Lung (tissue), 12 donors: ENCODE data around the gene DMXL2. TPM values are rescaled to one million over a fixed set of nuclear protein-coding genes. Genes with fewer than 3 reads are reported as not detected.
"Not testable (repeated sequence)": the region's sequence is repeated elsewhere in the genome, so short reads cannot be mapped to it uniquely, and the experiment has no call there.

Source experiments
- ATAC-seq: fragments of 200-7000 bp; cut with Tn5 transposase; one replicate; pipeline ENCODE4 v1.9.1; 2020; ENCODE audit warnings: moderate number of reproducible peaks; ENCODE audit not compliant: insufficient read depth, low FRiP score
- DNase-seq, 3 donors: peaks; one replicate each; pipeline ENCODE4 v3.0.0-alpha.2; 2013 to 2017
- H3K27ac ChIP-seq, 2 donors: one replicate each; pipeline ENCODE4 v1.5.1; 2013; ENCODE audit warnings: mild to moderate bottlenecking in 2 of 2, moderate library complexity in 2 of 2, control low read depth in 1 of 2, inconsistent platforms in 1 of 2, low read depth in 1 of 2, low read length in 1 of 2
- H3K27me3 ChIP-seq, 3 donors: one replicate each; pipeline ENCODE4 v1.5.1; 2013; ENCODE audit warnings: low read length in 2 of 3; ENCODE audit not compliant: control insufficient read depth in 3 of 3, insufficient read depth in 3 of 3
- H3K36me3 ChIP-seq, 4 donors: one replicate each; pipeline ENCODE4 v1.5.1; 2013; ENCODE audit warnings: low read length in 4 of 4, mild to moderate bottlenecking in 1 of 4, moderate library complexity in 1 of 4; ENCODE audit not compliant: control insufficient read depth in 4 of 4, insufficient read depth in 4 of 4
- H3K4me1 ChIP-seq, 5 donors: one replicate each; pipeline ENCODE4 v1.5.1; 2013; ENCODE audit warnings: low read length in 5 of 5, mild to moderate bottlenecking in 2 of 5, moderate library complexity in 1 of 5; ENCODE audit not compliant: control insufficient read depth in 5 of 5, insufficient read depth in 5 of 5
- H3K4me3 ChIP-seq: one replicate; pipeline ENCODE4 v1.5.1; 2013; ENCODE audit warnings: mild to moderate bottlenecking, control low read depth, moderate library complexity
- H3K9ac ChIP-seq, 2 donors: one replicate each; pipeline ENCODE4 v1.5.1; 2013; ENCODE audit warnings: low read length in 2 of 2, control low read depth in 1 of 2; ENCODE audit not compliant: insufficient read depth in 1 of 2
- H3K9me3 ChIP-seq, 4 donors: one replicate each; pipeline ENCODE4 v1.5.1; 2013; ENCODE audit warnings: low read length in 3 of 4, mild to moderate bottlenecking in 1 of 4, moderate library complexity in 1 of 4; ENCODE audit not compliant: control insufficient read depth in 4 of 4, insufficient read depth in 3 of 4
- WGBS, 2 donors: extraction: QIAGEN DNeasy Blood & Tissue Kit; methylation state at CpG; one replicate each; pipeline ENCODE4 v1.1.7; 2013; 5-methylcytosine and 5-hydroxymethylcytosine counted together
- polyA plus RNA-seq, 2 donors: library from polyadenylated mRNA; stranded (reverse); fragments of 200-250 nt; gene quantifications; one replicate each; pipeline ENCODE4 v1.2.1, GENCODE V29; 2013
- total RNA-seq, 2 donors: library from RNA; depleted of rRNA in 1 of 2; stranded (reverse); fragments of >200 nt in 1 of 2; gene quantifications; one replicate each; pipeline ENCODE4 v1.2.1, GENCODE V29; 2014 to 2021
- TF ChIP-seq, protein P1 (sequence below): IDR thresholded peaks from 2 replicates; pipeline ENCODE4 v1.5.1; 2012; ENCODE audit warnings: mild to moderate bottlenecking; ENCODE audit errors: control extremely low read depth, extremely low read depth
- donor health status: control.
- donor health status: control.
- donor health status: Bipolar disorder and iron deficiency.
- donor health status: healthy.
- donor health status: DM: yes; HTN: yes; CAD: no.

The DMXL2 gene
- total and polyA plus RNA-seq, 4 donors: 40.9 to 105 (median 75.3) TPM

DNA sequence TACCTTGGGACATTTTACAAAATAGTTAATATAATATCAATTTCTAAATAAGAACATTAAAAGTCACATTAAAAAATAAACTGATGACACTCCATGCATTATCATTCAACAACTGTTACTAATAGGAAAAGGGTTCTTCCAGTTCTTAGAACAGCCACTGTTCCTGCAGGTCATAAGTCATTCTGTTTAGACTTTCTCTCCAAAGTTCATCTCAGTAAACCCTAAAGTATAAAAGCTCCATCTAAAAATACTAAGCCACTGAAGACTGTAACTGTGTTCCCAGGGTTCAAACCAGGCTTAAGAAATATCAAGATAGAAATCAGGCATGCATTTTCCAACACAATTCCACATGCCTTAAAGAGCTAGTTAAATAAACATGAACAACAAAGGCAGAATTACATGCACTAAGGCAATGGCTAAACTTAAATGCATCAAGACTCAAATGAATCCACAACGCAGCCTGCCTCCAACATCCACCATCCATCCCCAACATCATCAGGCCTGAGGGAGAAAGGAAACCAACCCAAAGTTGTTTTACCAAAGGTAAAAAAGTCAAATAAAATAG lies 46.2 kb downstream of the DMXL2 start:
- H3K27ac ChIP-seq: peak overlapping the region in 1 of 2 donors; percentile 40
- no peak overlapping the region for H3K4me3 ChIP-seq
- ATAC-seq (no peak), DNase-seq (peak in 1 of 3 donors; percentile 2)
- no peaks in the 10 kb centered on the region for H3K4me1 ChIP-seq
- H3K36me3 ChIP-seq: no peaks in the 10 kb centered on the region
- no peaks in the 10 kb centered on the region for H3K9me3 ChIP-seq
- no peaks in the 10 kb centered on the region for H3K27me3 ChIP-seq
- H3K9ac ChIP-seq: no peak overlapping the region
- TF ChIP-seq, protein P1, sequence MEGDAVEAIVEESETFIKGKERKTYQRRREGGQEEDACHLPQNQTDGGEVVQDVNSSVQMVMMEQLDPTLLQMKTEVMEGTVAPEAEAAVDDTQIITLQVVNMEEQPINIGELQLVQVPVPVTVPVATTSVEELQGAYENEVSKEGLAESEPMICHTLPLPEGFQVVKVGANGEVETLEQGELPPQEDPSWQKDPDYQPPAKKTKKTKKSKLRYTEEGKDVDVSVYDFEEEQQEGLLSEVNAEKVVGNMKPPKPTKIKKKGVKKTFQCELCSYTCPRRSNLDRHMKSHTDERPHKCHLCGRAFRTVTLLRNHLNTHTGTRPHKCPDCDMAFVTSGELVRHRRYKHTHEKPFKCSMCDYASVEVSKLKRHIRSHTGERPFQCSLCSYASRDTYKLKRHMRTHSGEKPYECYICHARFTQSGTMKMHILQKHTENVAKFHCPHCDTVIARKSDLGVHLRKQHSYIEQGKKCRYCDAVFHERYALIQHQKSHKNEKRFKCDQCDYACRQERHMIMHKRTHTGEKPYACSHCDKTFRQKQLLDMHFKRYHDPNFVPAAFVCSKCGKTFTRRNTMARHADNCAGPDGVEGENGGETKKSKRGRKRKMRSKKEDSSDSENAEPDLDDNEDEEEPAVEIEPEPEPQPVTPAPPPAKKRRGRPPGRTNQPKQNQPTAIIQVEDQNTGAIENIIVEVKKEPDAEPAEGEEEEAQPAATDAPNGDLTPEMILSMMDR: no peak
- WGBS, 2 donors: 71 to 78% methylated on average over 1 of the region's 1 CpG

DNA sequence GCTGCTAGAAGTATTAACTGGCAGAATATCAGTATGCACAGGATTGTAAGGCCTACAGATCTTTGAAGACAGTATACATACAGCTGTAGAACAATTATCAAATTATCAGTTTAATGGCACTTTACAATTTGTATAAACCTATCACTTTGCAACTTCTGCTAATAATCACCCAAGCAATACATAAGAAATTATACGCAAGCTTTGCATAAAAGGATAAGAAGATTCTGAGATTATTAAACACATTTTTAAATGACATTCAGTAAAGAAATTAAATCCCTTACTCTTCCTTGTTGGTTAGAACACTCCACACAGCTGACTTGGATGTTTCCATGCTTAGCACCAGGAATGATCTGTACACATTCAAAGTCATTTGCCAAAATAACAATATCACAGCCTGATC lies 46.8 kb downstream of the DMXL2 start:
- DNase-seq: no peak
- Histone ChIP-seq H3K27ac (no peak overlapping the region), H3K4me3 (no peak overlapping the region), H3K4me1 (no peaks in the 10 kb centered on the region), H3K9ac (peak overlapping the region in 1 of 2 donors; percentile 9), H3K9me3 (no peaks in the 10 kb centered on the region), H3K27me3 (no peaks in the 10 kb centered on the region), H3K36me3 (no peaks in the 10 kb centered on the region)
- ATAC-seq: no peak
- TF ChIP-seq, protein P1: no peak
- WGBS, 2 donors: 97 to 98% methylated on average over 1 of the region's 1 CpG

DNA sequence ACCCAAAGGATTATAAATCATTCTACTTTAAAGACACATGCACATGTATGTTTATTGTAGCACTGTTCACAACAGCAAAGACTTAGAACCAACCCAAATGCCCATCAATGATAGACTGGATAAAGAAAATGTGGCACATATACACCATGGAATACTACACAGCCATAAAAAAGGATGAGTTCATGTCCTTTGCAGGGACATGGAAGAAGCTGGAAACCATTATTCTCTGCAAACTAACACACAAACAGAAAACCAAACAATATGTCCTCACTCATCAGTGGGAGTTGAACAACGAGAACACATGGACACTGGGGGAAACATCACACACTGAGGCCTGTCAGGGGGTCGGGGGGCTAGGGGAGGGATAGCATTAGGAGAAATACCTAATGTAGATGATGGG lies 49.2 kb downstream of the DMXL2 start:
- H3K4me1 ChIP-seq, H3K9ac ChIP-seq, H3K27me3 ChIP-seq, ATAC-seq, H3K9me3 ChIP-seq, H3K4me3 ChIP-seq, DNase-seq, H3K27ac ChIP-seq, H3K36me3 ChIP-seq: not testable (repeated sequence)
- 93 to 95% methylated on average over 2 of the region's 2 CpGs for WGBS, 2 donors

- WGBS, 2 donors: 56 to 81% methylated on average over 18 of the region's 18 CpGs
- ATAC-seq: peak; percentile 41
- DNase-seq: peak; percentile 12 to 25 (median 25)
Measured at GRCh38 chr15:51568939-51569784, 53.4 kb downstream of the DMXL2 start.

More at GRCh38 chr15:51568939-51569784, 53.4 kb downstream of the DMXL2 start:
- not testable (repeated sequence) for H3K9me3 ChIP-seq, H3K9ac ChIP-seq, H3K27ac ChIP-seq, H3K36me3 ChIP-seq, H3K4me1 ChIP-seq, H3K27me3 ChIP-seq, H3K4me3 ChIP-seq
